NCI-H2196 (cell line): ENCODE data around the gene MYOZ1.
"Not testable (repeated sequence)": the region's sequence is repeated elsewhere in the genome, so short reads cannot be mapped to it uniquely, and the experiment has no call there.

ENCODE experiments used
- DNase-seq: peaks from one replicate; lab custom pipeline; 2025; ENCODE audit not compliant: unreplicated experiment; lab: John Stamatoyannopoulos, UW

The MYOZ1 gene, protein sequence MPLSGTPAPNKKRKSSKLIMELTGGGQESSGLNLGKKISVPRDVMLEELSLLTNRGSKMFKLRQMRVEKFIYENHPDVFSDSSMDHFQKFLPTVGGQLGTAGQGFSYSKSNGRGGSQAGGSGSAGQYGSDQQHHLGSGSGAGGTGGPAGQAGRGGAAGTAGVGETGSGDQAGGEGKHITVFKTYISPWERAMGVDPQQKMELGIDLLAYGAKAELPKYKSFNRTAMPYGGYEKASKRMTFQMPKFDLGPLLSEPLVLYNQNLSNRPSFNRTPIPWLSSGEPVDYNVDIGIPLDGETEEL

GRCh38 chr10:73641328-73642060 lies at the start of gene MYOZ1:
Gene MYOZ1 (minus strand): TSS chr10:73641474. CDS start chr10:73640017, 1,457 bp downstream.
- no peak for DNase-seq

- DNase-seq = not testable (repeated sequence)
Observed at GRCh38 chr10:73690755-73691154, 49.5 kb upstream of the MYOZ1 start.

GRCh38 chr10:73689596-73689995 lies 48.3 kb upstream of the MYOZ1 start:
- DNase-seq = not testable (repeated sequence)

GRCh38 chr10:73687641-73688040 lies 46.4 kb upstream of the MYOZ1 start:
- DNase-seq = not testable (repeated sequence)

GRCh38 chr10:73674546-73674945 lies 33.3 kb upstream of the MYOZ1 start:
- DNase-seq = not testable (repeated sequence)

GRCh38 chr10:73668378-73668777 lies 27.1 kb upstream of the MYOZ1 start:
- DNase-seq = not testable (repeated sequence)

DNA sequence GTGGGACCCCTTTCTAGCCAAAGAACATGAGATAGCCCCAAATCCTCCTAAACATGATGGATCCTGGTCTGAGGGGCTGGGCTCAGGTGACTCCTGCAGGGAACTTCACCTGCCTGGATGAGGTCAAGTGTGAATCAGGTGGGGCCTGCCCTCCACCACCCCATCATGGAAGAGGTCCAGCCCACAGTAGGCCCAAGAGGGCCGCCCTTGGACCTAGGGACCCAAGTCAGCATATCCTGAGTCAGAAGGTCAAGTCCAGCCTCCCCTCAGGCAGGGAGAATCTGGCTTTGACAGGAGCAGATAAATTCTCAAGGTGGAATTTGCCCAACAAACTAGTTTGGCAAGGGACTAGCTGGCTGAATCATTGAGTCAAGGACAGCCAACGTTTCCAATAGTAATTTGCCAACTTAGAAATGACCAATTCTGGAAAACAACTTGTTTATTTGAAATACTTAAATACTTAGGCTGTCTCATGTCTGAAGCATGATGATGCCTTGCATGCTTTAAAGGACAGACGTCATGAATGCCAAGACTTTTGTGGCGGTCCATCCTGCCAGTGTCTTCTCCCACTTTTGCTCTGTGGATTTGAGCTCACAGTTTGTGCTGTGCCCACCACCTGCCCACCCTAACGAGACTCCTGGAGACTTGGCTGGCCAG lies 25.0 kb upstream of the MYOZ1 start:
- not testable (repeated sequence) for DNase-seq

DNA sequence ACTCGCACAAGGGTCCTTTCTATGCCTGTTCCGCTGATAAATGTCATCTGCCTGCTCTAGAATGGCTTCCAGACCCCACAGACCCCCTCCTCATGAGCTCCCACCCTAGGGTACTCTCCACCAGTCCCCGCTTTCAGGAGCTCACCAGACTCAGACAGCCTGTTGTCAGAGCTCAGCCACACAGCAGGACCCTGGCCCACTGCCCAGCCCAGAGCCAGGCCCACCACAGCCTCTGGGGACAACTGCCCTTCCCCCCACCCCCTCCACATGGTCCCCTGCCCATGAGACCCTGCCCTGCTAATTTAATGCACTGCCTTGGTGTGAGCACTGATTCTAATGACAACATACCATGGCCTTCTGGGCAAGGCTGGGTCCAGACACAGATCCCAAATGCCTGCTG lies 24.3 kb upstream of the MYOZ1 start:
- DNase-seq = not testable (repeated sequence)

- DNase-seq = not testable (repeated sequence)
Observed at GRCh38 chr10:73664156-73665040, 23.1 kb upstream of the MYOZ1 start.

DNA sequence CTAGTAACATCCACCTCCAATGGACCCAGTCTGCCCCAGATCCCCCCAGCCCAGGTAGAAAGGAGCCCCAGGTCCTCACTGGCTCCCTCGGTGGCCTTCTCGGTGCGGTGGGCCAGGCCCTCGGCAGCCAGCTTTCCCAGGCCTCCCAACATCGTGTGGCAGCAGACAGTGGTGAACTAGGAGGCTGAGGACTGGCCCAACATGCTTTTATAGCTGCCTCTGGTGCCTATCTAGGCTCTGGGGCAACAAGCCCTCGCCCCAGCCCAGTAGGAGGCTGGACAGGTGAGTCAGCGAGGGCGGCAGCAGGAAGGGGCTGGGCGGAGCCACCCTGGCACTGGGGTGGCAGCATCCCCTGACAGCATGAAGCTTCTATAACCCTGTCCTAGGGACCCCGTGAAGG lies 22.3 kb upstream of the MYOZ1 start:
- DNase-seq = not testable (repeated sequence)

DNA sequence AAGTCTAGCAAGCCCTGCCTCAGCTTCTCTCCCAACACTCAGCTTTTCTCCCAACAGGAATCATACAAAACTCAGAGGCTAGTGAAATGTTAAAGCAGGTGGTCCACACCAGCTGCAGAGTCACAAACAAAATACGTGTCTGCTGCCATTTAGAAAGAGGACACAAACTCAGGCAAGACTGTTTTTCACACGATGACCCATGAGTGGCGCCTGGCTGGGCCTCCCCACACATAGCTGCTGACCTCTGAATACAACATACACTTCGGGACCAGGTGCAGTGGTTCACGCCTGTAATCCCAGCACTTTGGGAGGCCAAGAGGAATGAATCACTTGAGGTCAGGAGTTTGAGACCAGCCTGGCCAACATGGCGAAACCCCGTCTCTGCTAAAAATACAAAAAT lies 21.4 kb upstream of the MYOZ1 start:
- not testable (repeated sequence) for DNase-seq

DNA sequence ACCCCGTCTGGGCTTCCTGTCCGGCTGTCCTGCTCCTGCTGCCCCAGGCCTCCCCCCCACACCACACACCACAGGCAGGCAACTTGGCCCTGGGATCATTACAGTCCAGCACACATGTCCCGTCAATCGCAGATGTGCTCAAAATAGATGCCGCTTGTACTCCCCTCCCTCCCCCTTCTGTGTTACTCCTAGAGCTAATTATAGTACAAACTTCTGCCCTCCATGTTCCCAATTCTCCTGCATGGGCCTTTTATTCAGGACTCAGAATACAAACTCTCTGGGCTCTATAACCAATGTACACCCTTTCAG lies 14.7 kb upstream of the MYOZ1 start, which contains the start of gene SYNPO2L:
SYNPO2L (minus strand) TSS at position 40 of the 309 bp plus-strand sequence. CDS start 107 bp downstream, outside the sequence.
- no peak for DNase-seq

- no peak for DNase-seq
Observed at GRCh38 chr10:73655257-73655989, 14.1 kb upstream of the MYOZ1 start.

- DNase-seq = no peak
Observed at GRCh38 chr10:73653701-73654100, 12.4 kb upstream of the MYOZ1 start.

DNA sequence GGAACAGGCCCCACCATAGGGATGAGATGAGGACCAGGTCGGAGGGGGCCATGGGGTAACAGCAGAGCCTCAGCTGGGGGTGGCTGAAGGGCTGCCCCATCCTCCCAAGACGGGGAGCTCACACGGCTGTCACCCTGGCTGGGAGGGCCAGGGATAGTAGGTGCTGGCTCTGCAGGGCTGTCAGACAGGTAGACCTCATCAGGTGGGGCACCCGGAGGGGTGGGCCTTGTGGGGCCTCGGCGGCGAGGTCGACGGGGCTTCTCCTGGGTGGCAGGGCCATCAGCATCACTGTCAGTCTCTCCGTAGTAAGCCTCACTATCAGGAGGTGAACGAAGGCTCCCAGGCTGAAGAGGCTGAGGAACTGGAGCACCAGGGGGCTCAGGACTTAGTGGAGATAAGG lies 11.9 kb upstream of the MYOZ1 start:
- DNase-seq = no peak

DNA sequence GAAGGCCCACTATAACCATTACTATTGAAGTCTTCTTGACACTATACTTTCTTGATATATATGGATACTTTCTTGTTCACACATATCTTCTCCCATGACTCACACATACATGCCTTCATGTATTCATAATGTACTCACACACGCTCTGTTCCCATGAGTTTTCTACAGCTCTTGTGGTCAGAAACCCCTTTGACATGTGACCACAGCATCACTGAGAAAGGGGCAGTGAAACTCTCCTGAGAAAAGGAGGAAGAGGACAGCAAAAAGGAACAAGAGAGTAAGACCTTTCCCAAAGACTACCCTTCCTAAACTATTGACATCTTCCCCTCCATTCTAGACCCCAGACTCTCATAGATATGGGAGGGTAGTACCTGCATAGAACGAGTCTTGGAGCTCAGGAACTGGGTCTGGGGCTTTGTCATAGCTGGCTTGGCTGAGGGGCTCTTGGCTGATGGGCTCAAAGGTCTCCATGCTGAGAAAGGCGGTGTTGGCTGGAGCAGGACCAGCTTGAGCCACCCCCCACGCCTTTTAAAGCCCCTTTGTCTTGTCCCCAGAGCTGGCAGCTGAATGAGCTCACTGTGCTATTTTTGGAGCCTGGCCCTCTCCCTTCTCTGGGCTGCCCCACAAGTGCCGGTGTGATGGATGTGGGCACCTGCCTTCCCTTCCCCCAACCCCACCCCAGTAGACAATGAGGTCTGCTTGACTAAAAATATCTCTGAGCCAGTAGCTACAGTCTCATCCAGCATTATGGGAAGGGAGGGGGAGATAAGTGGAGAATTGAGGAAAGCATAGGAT lies 9.5 kb upstream of the MYOZ1 start:
- no peak for DNase-seq

GRCh38 chr10:73649876-73650536 lies 8.7 kb upstream of the MYOZ1 start:
- DNase-seq = no peak

DNA sequence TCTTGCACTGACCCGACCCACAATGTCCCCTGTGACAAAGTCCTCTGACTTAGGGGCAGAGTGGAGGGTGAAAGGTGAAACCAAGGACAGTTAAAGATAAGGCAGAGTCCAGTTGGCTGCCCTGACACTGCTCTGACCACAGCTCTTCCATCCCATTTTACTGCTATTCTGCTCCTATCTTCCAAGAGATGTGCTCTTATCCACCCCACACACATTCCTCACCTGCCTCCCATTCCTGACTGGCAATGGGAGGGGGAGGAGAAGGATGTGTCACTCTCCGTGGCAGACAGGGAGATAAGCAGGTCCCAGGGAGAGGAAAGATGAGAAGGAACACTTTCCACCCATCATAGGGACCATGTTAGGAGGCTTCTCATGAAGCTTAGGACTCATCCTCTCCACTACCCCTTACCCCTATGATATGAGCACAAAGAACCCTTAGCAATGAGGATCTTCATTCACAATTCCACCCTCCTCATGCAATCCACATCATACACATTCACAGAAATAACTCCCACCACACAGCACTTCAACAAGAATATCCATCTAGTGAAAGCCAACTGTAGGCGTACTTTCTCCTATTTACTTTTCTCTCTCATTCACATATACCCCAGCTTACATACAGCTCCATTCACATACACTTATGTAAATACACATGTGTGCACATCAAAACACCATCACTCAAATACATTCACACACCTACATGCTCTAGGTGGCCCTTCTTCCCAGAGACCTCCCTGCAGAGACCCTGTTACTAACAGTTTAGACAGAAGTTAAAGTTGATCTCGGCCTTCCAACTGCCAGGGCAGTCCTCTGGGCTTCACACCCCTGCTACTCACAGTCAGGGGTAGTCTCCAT lies 7.9 kb upstream of the MYOZ1 start:
- DNase-seq = no peak
